ENCODE results near the gene MEGF6.

The MEGF6 gene

GRCh38 chr1:3479511-3480368 is 131.6 kb downstream of the MEGF6 start:
- no peak for DNase-seq (ENCODE audit: low spot score)
- Mint-ChIP-seq H3K36me3 (ENCODE audit: low read depth) (no peaks in the 10 kb centered on the region), H3K4me1 (ENCODE audit: low read depth) (no peaks in the 10 kb centered on the region), H3K27ac (no peak overlapping the region), H3K27me3 (ENCODE audit: low read depth) (no peaks in the 10 kb centered on the region), H3K9me3 (no peaks in the 10 kb centered on the region), H3K4me3 (no peak overlapping the region)

- H3K9me3 Mint-ChIP-seq, result no peaks in the 10 kb centered on the region
- no peak overlapping the region for H3K4me3 Mint-ChIP-seq
- H3K27me3 Mint-ChIP-seq (ENCODE audit: low read depth), result no peaks in the 10 kb centered on the region
- no peaks in the 10 kb centered on the region for H3K4me1 Mint-ChIP-seq (ENCODE audit: low read depth)
- H3K36me3 Mint-ChIP-seq (ENCODE audit: low read depth), result no peaks in the 10 kb centered on the region
- no peak overlapping the region for H3K27ac Mint-ChIP-seq
- no peak for DNase-seq (ENCODE audit: low spot score)
Observed at GRCh38 chr1:3478187-3478586, 133.1 kb downstream of the MEGF6 start.

- no peaks in the 10 kb centered on the region for H3K9me3 Mint-ChIP-seq
- H3K36me3 Mint-ChIP-seq (ENCODE audit: low read depth), result no peaks in the 10 kb centered on the region
- no peaks in the 10 kb centered on the region for H3K27me3 Mint-ChIP-seq (ENCODE audit: low read depth)
- no peak for DNase-seq (ENCODE audit: low spot score)
- no peak overlapping the region for H3K4me3 Mint-ChIP-seq
- H3K4me1 Mint-ChIP-seq (ENCODE audit: low read depth), result no peaks in the 10 kb centered on the region
- H3K27ac Mint-ChIP-seq, result no peak overlapping the region
Observed at GRCh38 chr1:3477241-3477995, 133.9 kb downstream of the MEGF6 start.

- H3K36me3 Mint-ChIP-seq (ENCODE audit: low read depth), result no peaks in the 10 kb centered on the region
- DNase-seq (ENCODE audit: low spot score), result no peak
- H3K4me3 Mint-ChIP-seq, result no peak overlapping the region
- no peaks in the 10 kb centered on the region for H3K4me1 Mint-ChIP-seq (ENCODE audit: low read depth)
- no peaks in the 10 kb centered on the region for H3K9me3 Mint-ChIP-seq
- no peak overlapping the region for H3K27ac Mint-ChIP-seq
- H3K27me3 Mint-ChIP-seq (ENCODE audit: low read depth), result no peaks in the 10 kb centered on the region
Observed at GRCh38 chr1:3476666-3477065, 134.6 kb downstream of the MEGF6 start.

GRCh38 chr1:3475839-3476573 is 135.3 kb downstream of the MEGF6 start:
- Mint-ChIP-seq H3K4me3 (no peak overlapping the region), H3K4me1 (ENCODE audit: low read depth) (no peaks in the 10 kb centered on the region), H3K27ac (no peak overlapping the region), H3K27me3 (ENCODE audit: low read depth) (no peaks in the 10 kb centered on the region), H3K9me3 (no peaks in the 10 kb centered on the region), H3K36me3 (ENCODE audit: low read depth) (no peaks in the 10 kb centered on the region)
- no peak for DNase-seq (ENCODE audit: low spot score)

- Mint-ChIP-seq H3K4me1 (ENCODE audit: low read depth) (no peaks in the 10 kb centered on the region), H3K27me3 (ENCODE audit: low read depth) (no peaks in the 10 kb centered on the region), H3K9me3 (no peaks in the 10 kb centered on the region), H3K36me3 (ENCODE audit: low read depth) (no peaks in the 10 kb centered on the region), H3K27ac (no peak overlapping the region), H3K4me3 (no peak overlapping the region)
- DNase-seq (ENCODE audit: low spot score), result no peak
Observed at GRCh38 chr1:3474421-3474820, 136.9 kb downstream of the MEGF6 start.

- no peak for DNase-seq (ENCODE audit: low spot score)
- Mint-ChIP-seq H3K4me1 (ENCODE audit: low read depth) (no peaks in the 10 kb centered on the region), H3K27ac (no peak overlapping the region), H3K4me3 (no peak overlapping the region), H3K36me3 (ENCODE audit: low read depth) (no peaks in the 10 kb centered on the region), H3K27me3 (ENCODE audit: low read depth) (no peaks in the 10 kb centered on the region), H3K9me3 (no peaks in the 10 kb centered on the region)
Observed at GRCh38 chr1:3474016-3474415, 137.3 kb downstream of the MEGF6 start.

- Mint-ChIP-seq H3K9me3 (no peaks in the 10 kb centered on the region), H3K4me3 (no peak overlapping the region), H3K4me1 (ENCODE audit: low read depth) (no peaks in the 10 kb centered on the region), H3K36me3 (ENCODE audit: low read depth) (no peaks in the 10 kb centered on the region), H3K27me3 (ENCODE audit: low read depth) (no peaks in the 10 kb centered on the region), H3K27ac (no peak overlapping the region)
- DNase-seq (ENCODE audit: low spot score), result no peak
Observed at GRCh38 chr1:3473381-3473844, 137.9 kb downstream of the MEGF6 start.

GRCh38 chr1:3472906-3473305 is 138.4 kb downstream of the MEGF6 start:
- no peak for DNase-seq (ENCODE audit: low spot score)
- Mint-ChIP-seq H3K9me3 (no peaks in the 10 kb centered on the region), H3K4me1 (ENCODE audit: low read depth) (no peaks in the 10 kb centered on the region), H3K4me3 (no peak overlapping the region), H3K27me3 (ENCODE audit: low read depth) (no peaks in the 10 kb centered on the region), H3K36me3 (ENCODE audit: low read depth) (no peaks in the 10 kb centered on the region), H3K27ac (no peak overlapping the region)

- Mint-ChIP-seq H3K4me3 (no peak overlapping the region), H3K27me3 (ENCODE audit: low read depth) (no peaks in the 10 kb centered on the region), H3K36me3 (ENCODE audit: low read depth) (no peaks in the 10 kb centered on the region), H3K4me1 (ENCODE audit: low read depth) (no peaks in the 10 kb centered on the region), H3K27ac (no peak overlapping the region), H3K9me3 (no peaks in the 10 kb centered on the region)
- no peak for DNase-seq (ENCODE audit: low spot score)
Observed at GRCh38 chr1:3472088-3472850, 139.0 kb downstream of the MEGF6 start.

- no peak for DNase-seq (ENCODE audit: low spot score)
- H3K27ac Mint-ChIP-seq, result no peak overlapping the region
- H3K36me3 Mint-ChIP-seq (ENCODE audit: low read depth), result no peaks in the 10 kb centered on the region
- no peaks in the 10 kb centered on the region for H3K4me1 Mint-ChIP-seq (ENCODE audit: low read depth)
- no peak overlapping the region for H3K4me3 Mint-ChIP-seq
- H3K27me3 Mint-ChIP-seq (ENCODE audit: low read depth), result no peaks in the 10 kb centered on the region
- H3K9me3 Mint-ChIP-seq, result no peaks in the 10 kb centered on the region
Observed at GRCh38 chr1:3471356-3472087, 139.8 kb downstream of the MEGF6 start.

- no peak for DNase-seq (ENCODE audit: low spot score)
Observed at GRCh38 chr1:3470650-3471355, 140.5 kb downstream of the MEGF6 start.

More at GRCh38 chr1:3470650-3471355, 140.5 kb downstream of the MEGF6 start:
- H3K36me3 Mint-ChIP-seq (ENCODE audit: low read depth), result no peaks in the 10 kb centered on the region
- no peaks in the 10 kb centered on the region for H3K9me3 Mint-ChIP-seq
- no peaks in the 10 kb centered on the region for H3K27me3 Mint-ChIP-seq (ENCODE audit: low read depth)
- H3K4me3 Mint-ChIP-seq, result no peak overlapping the region
- H3K27ac Mint-ChIP-seq, result no peak overlapping the region
- H3K4me1 Mint-ChIP-seq (ENCODE audit: low read depth), result no peaks in the 10 kb centered on the region
